ENCODE data around the gene PRKCE.
"Not testable (repeated sequence)": the region's sequence is repeated elsewhere in the genome, so short reads cannot be mapped to it uniquely, and the experiment has no call there.

The PRKCE gene

DNA sequence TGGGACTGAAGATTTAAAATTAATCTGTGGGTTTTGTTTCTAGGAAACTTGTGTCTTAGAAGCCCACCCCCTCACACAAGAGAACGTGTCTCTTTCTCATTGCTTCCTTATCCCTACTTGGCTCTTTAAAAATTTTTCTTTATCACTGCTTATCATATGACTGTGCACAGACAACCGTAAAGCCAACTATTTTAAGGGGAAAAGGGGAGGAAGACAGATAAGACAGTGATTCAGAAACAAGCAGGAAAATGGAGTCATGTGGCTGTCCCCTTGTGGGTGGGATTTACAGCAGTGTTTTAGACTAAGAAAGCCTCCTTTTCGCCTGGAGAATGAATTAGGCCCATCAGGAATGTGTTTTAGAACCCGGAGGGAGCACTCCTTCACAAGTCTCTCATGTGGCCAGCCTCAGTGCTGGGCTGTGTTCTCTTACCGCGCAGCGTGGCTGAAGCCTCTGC lies 17.6 kb downstream of the PRKCE start:
- no peak for DNase-seq (ENCODE audit: low spot score)

DNA sequence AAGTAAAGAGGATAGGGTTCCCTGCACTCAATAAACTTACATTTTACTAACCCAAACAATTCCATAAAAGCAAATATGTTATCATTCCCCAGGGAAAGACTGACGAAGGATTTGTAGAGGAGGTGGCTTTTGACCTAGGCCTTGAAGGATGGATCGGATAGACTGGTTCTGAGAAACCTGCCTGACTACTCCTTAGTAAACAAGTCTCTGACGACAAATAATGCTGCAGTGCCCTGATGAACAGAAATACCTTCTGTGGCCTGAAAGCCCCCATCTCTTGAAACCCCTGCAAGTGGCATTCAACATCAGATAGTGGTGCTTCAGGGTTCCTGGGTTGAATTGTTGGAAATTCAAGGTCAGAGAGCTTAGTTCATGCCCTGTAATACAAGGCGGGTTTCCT lies 19.2 kb downstream of the PRKCE start:
- DNase-seq (ENCODE audit: low spot score) = no peak

DNA sequence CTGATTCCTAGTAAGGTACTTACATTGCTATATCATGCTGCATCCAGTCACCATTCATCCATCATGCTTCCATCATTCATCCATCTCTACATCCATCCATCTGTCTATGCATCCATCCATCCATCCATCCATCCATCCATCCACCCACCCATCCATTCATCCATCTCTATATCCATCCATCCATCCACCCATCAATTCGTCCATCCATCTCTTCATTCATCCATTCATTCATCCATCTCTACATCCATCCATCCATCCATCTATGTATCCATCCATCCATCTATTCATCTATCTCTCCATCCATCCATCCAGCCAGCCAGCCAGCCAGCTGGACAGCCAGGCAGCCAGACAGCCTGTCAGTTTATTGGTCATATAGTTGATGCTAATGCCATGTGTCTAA lies 20.7 kb downstream of the PRKCE start:
- no peak for DNase-seq (ENCODE audit: low spot score)

DNA sequence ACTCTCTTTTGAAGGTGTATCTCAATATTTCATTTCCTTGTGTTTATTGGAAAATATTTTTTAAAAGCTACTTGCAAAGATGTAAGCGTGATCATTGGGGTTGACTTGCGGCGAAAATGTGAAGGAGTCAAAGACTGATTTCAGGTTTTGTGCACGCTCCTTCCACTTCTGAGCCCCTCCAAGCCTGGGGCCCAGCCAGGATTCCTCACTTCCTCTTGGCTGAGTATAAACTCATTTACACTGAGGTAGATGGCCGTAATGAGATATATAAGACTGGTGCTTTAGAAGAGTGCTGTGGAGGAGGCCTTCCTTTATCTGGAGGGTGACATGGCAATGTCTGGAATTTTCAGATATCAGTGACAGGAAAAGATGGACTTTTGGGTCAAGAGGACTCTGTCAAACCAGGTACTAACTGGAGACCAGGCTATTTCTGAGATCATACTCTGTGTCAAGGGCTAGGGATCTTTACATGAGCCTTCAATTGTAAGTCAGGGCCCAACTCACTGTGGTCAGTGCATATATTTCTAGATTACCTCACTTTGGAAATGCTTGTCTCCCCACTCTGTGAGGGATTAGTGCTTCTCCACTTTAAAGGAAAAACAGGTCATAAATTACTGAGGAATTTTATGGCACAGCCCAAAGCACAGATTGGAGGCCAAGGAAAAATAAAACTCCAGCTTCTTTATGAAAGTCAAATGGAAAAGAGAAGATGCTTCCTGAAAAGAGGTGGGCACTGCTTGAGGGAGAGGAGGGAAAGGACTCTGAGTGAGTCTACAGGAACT lies 22.8 kb downstream of the PRKCE start:
- DNase-seq (ENCODE audit: low spot score) = no peak

DNA sequence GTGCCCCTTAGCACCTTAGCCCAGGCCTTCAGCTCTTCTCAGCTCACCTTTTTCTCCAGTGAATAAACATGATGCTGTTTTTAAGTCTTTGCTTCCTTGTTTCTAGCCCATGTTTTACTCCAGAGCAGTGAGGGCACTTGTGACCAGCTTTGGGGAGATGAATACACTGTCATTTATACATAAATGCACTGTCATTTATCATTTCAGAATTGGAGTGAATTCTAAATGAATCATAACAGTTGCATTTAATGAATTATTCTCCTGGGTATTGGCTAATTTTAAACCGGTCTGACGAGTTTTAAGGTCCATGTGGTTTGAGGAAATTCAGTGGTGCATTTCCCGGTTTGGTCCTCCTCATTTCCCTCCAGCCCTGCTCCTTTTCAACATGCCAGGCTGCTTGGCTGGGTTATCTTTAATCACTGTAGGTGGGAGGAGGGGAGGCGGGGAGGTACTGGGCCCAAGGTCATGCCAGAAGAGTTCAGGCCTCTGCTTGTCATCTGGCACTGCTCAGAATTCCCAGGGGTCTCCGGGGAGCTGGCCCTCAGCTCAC lies 23.9 kb downstream of the PRKCE start:
- peak; percentile 29 for DNase-seq (ENCODE audit: low spot score)

DNA sequence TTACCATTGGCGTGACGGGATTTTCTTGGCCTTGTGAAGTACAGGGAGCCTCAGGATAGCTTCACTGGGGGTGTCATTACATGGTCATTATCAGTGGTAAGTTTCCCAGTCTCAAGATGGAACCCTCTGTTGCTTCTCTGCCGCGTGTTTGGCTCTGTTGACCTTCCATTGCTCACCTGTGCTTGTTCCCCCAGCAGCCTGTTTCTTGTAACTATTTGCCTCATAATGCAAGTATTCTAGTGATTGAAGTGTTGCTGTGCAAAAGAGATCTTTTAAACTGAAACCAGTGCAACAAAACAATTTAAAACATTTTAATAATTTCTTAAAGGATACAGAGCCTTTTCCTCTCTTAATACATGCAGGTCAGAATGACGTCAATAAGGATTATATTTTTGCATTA lies 24.6 kb downstream of the PRKCE start:
- no peak for DNase-seq (ENCODE audit: low spot score)

DNA sequence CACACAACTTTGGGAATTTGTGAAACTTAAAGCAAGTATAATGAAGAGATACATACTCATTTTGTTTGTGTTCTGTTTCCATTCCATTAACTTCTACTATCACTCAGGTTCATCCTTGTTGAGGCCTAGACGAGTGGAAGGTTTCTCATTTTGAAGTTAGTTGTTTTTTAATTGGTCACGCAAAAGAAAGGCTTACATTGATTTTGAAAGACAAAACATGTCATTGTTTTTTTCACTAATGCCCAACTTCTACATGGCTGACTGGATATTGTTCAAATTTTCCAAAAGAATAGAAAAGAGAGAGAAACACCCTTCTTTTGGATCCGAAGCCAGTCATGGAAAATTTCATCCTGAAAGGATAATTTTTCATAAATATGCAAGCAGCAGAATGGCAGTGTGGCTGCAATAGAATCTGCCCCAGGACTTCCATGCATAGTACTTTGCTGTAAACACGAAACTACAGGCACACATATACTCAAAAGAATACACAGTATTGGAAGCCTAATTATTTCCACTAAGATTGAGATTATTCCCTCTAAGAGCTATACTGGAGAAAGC lies 27.4 kb downstream of the PRKCE start:
- DNase-seq (ENCODE audit: low spot score) = no peak

DNA sequence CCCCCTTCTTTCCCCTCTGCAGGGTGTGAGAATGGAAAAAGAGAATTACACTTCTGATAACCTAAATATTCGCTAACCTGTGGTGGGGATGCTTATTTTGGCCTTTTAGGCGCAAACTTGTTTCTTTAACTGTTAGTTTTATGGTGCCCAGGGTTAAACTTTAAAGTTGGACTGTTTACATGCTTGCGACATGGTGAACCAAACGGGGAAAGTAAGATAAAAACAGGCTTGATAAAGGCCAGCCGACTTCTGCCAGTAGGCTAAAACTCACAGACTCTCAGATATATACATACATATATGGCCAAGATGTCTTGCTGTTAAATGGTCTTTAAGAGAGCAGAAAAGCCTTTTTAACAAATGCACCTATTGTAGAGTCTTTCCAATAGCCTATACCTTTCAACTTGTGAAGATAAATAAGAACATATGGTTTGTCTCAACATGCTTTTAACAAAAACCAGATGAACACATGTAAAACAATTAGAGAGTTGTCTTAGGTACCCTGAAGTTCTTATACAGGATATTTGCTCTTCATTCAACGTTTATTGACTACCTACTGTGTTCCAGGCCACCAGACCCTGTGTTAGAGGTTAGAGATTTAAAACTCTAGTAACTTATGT lies 29.0 kb downstream of the PRKCE start:
- DNase-seq (ENCODE audit: low spot score) = no peak

DNA sequence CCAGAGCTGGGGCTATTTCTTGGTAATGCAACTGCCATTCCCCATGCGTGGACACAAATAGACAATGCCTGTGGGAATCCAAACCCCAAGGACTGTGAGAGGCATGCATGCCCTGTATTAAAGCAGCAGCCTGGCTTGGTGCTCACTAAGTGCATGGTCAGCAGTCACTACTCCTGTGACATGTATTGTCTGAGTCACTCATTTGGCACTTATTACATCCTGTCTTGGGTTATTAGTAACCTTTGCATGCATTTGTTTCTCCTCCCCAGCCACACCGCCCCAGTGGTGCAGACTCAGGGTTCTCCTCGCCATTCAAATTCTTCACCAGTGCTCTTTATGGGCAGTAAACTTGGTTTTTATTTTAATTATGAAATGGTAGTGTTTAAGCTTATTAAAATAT lies 30.2 kb downstream of the PRKCE start:
- DNase-seq (ENCODE audit: low spot score) = peak; percentile 54

DNA sequence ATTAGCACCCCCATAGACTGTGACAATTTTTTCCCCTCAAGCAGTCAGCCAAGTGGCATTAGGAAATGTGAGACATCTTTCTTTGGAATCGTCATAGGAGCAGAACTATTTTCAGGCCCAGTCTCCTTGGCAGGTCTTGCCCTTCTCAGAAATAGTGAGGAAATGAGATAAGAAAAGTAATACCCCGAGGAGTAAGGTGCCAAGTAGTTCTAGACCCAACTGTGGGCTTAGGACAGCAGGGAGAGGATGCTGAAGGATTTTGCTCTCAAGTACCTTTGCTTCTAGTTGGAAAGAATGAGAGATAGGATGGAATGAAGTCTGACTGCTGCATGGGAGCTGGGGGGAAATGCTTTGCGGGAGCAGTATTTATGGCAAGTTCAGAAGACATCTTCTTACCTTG lies 31.8 kb downstream of the PRKCE start:
- no peak for DNase-seq (ENCODE audit: low spot score)

DNA sequence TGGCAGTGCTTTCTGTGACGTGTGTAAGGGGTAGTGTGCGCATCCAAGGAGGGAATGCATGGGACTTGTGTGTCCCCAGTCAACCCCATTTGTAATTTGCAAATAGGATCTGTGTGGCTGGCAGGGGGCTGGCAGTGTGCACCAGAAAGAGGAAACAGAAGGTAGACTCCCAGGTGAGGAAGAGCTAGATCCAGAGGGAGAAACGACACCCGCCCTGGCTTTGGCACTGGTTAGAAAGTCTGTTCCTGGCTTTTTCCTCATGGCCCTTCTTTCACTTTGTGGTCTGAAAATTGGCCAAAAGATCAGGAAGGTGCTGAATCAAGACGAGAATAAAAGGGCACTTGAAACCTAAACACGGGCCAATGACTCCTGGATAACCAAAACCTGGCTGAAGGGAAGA lies 33.3 kb downstream of the PRKCE start:
- DNase-seq (ENCODE audit: low spot score) = no peak

DNA sequence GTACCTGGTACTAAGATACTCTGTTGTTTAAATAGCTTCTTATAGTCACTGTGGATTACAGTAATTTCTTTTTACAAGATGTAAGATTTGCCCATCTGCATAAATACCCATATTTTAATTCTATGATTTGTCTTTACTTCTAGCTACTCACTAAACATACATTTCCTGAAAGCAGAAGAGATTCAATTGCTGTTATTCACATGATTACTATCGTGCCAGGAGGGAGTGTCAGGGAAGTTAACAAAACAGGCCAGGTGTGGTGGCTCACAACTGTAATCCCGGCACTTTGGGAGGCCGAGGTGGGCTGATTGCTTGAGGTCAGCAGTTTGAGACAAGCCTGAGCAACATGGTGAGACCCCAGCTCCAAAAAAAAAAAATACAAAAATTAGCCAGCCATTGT lies 33.8 kb downstream of the PRKCE start:
- no peak for DNase-seq (ENCODE audit: low spot score)

DNA sequence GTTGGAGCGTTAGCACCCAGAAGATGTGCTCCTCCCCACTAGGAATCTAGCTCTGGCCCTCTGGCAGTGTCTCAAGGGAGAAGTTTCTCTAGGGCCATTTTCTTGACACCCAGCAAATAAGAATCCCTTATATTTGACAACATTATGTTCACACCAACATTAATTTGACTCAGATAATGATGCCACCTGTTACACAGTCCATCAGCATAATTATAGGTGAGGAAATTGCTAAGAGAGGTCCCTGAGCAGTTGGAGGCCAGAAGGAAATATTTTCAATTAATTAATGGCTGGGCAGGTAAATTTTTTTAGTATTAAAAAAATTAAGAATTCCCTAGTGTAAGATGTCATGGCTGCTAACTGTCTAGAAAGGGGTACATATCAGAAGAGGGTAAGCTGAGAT lies 36.5 kb downstream of the PRKCE start:
- no peak for DNase-seq (ENCODE audit: low spot score)

DNA sequence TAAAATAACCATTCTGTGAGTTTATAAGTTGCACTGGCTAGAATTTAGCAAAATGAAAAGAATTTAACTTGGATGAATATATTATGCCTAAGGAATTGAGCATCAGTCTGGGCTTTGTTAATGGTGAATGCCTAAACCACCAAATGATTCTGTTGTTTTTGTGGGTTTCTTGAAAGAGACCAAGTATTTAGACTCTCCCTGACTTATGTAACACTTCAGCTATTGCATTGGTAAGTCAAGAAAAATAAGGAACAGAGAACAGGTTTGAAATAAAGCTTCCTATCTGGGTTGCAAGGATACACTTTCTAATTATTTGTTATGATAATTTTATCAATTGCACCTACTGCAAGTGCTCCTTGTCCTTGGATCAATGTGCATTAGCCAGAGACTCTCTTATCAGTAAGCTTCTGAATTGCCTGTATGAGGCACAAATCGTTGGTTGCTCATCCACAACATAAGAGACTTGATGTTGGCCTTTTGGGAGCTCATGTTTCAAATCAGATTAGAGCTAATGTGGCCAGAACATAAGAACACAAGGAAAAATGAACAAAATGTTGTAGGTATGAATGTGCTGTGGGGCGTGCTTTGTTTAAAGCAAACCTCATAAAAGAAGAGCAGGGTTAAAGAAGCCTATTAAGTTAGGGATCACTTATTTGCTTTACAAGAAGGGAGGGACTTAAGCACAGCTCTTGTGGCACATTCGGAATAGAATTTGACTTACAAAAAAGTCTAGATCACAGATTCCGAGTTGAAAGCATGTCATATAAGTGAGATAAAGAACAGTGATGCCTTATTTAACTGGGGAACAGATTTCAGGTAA lies 37.2 kb downstream of the PRKCE start:
- no peak for DNase-seq (ENCODE audit: low spot score)

DNA sequence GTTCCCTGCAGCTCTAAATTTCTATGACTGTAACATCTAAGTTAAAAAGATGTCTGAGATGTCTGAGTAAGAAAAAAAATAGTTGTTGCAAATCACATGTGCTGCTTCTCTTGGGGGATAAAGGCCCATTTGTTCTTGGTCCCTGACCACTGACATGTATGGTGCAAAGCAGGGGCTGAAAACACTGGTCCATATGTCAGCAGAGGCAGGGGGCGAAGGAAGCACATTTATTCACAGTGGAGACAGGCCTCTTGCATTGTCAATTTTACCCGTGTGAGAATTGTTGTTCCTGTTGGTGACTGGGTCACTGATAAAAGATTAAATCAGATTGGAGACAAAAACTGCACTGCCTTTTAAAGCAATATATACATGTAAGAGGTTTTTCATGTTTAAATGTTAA lies 38.8 kb downstream of the PRKCE start:
- DNase-seq (ENCODE audit: low spot score) = no peak

DNA sequence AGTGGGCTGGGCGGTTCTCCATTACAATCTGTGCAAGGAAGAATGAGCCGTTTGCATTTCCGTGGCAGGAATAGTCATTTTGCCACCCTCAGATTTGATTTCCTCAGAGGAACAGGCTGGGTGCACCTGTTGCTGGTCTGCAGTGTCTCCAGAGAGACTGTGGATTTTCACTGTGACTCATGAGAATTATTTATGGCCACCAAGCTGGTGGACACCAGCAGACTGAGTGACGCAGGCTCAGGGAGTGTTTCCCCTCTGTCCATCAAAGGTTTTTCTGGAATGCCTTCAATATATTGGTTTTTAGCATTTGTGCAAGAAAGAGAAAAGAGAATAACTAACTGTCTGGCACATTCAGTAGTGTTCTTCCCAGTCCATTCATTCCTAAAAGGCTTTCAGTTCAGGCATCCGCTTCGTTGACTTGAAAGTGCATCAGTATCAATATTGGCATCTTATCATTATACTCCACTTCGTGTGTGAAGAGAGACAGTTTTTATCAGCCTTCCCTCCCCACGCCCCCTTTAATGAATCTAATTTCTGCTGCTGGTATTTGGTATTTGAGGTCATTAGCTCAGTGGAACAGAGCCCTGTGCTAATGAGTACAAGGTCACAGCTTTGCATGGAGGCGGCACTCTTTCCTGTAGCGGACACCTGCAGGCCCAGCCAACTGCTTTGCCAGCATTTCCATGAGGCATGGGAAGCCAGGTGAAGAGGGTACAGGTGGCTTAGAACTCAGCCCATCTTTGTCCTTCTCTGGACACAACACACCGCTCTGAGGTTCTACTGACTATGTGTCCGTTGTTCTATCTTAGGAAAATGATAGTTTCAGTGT lies 39.9 kb downstream of the PRKCE start:
- no peak for DNase-seq (ENCODE audit: low spot score)

DNA sequence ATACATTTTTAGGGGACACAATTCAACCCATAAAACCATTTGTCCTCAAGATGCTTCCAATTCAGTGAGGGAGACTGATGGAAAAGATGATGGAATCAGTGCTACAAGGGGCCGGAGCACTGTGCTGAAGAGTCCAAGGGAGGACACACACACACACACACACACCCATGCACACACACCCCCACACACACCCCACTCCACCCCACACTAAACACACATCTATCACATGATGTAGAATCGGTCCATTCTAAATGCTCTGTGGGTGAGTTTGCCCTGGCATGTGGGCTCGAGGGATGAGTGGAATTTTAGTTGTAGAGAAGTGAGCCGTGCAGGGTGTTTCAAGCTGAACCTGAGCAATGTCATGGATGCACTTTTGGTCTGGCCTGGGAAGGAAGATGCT lies 41.1 kb downstream of the PRKCE start:
- no peak for DNase-seq (ENCODE audit: low spot score)

DNA sequence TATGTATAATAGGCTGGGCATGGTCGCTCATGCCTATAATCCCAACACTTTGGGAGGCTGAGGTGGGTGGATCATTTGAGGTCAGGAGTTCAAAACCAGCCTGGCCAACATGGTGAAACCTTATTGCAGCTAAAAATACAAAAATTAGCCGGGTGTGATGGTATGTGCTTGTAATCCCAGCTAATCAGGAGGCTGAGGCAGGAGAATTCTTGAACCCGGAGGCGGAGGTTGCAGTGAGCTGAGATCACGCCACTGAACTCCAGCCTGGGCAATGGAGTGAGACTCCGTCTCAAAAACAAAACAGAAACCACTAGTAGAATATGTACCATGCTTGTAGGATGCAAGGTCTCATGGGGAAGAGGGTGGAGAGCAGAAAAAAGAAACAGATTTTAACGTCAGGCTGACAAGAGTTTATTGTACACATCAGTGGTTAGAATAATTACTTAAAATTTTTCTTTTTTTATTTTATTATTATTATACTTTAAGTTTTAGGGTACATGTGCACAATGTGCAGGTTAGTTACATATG lies 44.1 kb downstream of the PRKCE start:
- DNase-seq (ENCODE audit: low spot score) = not testable (repeated sequence)

DNA sequence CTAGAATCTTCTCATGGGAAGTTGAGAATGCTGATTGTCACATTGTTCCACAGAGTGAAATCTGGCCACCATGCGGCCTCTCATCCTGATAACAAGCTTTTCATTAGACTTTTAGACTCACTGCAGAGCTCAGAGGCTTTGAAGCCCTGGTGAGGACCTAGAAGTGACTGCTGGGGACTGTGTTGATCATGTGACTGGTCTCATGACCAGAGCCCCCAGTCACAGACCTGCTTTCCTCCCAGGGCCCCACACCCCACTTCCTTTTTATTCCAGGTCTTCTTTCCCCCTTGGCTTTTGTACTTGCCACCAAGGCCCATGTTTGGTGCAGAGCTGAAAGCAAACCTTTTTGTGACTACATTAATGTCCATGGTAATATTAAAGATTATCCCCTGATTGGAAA lies 45.2 kb downstream of the PRKCE start:
- no peak for DNase-seq (ENCODE audit: low spot score)

DNA sequence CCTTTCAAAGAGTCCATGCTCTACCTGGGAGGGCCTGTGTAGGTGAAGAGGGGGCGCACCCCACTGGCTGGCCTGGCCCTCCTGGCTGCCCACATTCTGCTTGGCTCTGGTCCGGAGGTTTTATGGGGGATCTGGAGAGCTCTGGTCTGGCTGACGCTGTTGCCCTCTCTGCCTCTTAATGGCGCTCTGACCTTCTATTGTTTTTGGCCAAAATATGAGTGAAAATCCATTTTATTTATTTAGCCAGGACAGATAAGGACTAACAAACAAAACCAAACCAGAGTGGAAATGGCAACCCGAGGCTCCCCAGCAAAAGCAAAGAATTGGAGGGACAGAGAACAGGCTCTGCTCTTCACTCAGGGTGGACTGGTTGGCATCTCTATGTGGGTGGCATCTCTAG lies 45.7 kb downstream of the PRKCE start:
- DNase-seq (ENCODE audit: low spot score) = no peak

DNA sequence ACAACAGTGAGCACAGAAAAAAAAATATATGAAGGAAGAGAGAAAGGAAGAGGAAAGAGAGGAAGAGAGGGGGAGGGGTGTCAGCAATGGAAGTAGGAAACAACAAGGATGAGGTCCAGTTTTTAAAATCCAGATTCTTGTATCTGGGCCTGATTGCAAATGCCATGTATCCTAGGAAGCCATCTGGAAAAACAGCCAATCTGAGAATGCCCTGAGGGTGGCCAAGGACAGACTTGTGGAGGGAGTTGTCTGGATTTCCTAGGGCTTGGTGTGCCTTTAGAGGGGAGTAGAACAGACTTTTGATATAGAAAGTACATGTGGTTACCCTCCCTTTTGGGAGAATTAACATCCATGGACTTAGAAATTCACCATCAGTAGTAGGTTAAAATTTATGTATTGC lies 47.1 kb downstream of the PRKCE start:
- DNase-seq (ENCODE audit: low spot score) = no peak

Data from iPS-NIHi11 (cell line).